Measurements from ENCODE around the gene ANKFN1. TPM values are rescaled to one million over a fixed set of nuclear protein-coding genes. Genes with fewer than 3 reads are reported as not detected.

The ANKFN1 gene
- total RNA-seq (2022; extraction: Qiagen RNA extraction), result 0.05 TPM in 1 of 5 replicates, not detected in the others

GRCh38 chr17:56152874-56153602 is at the start of gene ANKFN1:
Gene ANKFN1, plus strand, starts transcription at chr17:56153475. Its CDS starts 59,193 bp downstream, at chr17:56212668.

Data from A549 treated with dexamethasone at 1 μM for 4 hours (cell line).